HG03460 (cell line): ENCODE measurements around the gene RPAIN.
A peak's percentile ranks its signal among the peaks of the same experiment; 100 is the strongest.
"Not testable (repeated sequence)": the region's sequence is repeated elsewhere in the genome, so short reads cannot be mapped to it uniquely, and the experiment has no call there.

Experiments
- ATAC-seq: cut with Tn5 transposase; IDR thresholded peaks from one replicate; pipeline ENCODE4 v1.9.1; 2021; ENCODE audit not compliant: unreplicated experiment

Gene RPAIN

GRCh38 chr17:5429191-5429887 is 9.4 kb downstream of the RPAIN start:
- no peak for ATAC-seq

GRCh38 chr17:5430413-5430999 is 10.5 kb downstream of the RPAIN start:
- ATAC-seq: no peak

- not testable (repeated sequence) for ATAC-seq
These were observed 11.3 kb downstream of the RPAIN start for GRCh38 chr17:5431234-5431633.

GRCh38 chr17:5431949-5432556 is 12.1 kb downstream of the RPAIN start:
- no peak for ATAC-seq

GRCh38 chr17:5434984-5435383 is 15.0 kb downstream of the RPAIN start:
- ATAC-seq: no peak

GRCh38 chr17:5435781-5436315 is 15.9 kb downstream of the RPAIN start:
- ATAC-seq: not testable (repeated sequence)

GRCh38 chr17:5437721-5438317 is 17.8 kb downstream of the RPAIN start:
- no peak for ATAC-seq

- peak; percentile 77 for ATAC-seq
These were observed 18.9 kb downstream of the RPAIN start, which contains the start of gene C1QBP for GRCh38 chr17:5438716-5439445. Gene C1QBP (minus strand): TSS chr17:5439155. CDS start chr17:5439073, 82 bp downstream.

GRCh38 chr17:5439446-5439764 is 19.4 kb downstream of the RPAIN start:
- no peak for ATAC-seq

- no peak for ATAC-seq
These were observed 23.7 kb downstream of the RPAIN start for GRCh38 chr17:5443728-5444127.

GRCh38 chr17:5444209-5444608 is 24.2 kb downstream of the RPAIN start:
- no peak for ATAC-seq

- ATAC-seq: no peak
These were observed 26.8 kb downstream of the RPAIN start for GRCh38 chr17:5446786-5447185.

- no peak for ATAC-seq
These were observed 44.9 kb downstream of the RPAIN start for GRCh38 chr17:5464717-5465507.

- no peak for ATAC-seq
These were observed 46.3 kb downstream of the RPAIN start for GRCh38 chr17:5466295-5466694.

GRCh38 chr17:5467416-5467815 is 47.4 kb downstream of the RPAIN start:
- ATAC-seq: no peak

GRCh38 chr17:5468075-5468473 is 48.1 kb downstream of the RPAIN start:
- ATAC-seq: no peak

GRCh38 chr17:5472511-5472910 is 52.5 kb downstream of the RPAIN start:
- no peak for ATAC-seq

GRCh38 chr17:5473906-5474305 is 53.9 kb downstream of the RPAIN start:
- no peak for ATAC-seq

GRCh38 chr17:5478992-5479391 is 59.0 kb downstream of the RPAIN start:
- ATAC-seq: no peak

GRCh38 chr17:5480962-5481361 is 61.0 kb downstream of the RPAIN start:
- no peak for ATAC-seq
